Esophagus muscularis mucosa (tissue), 4 donors: Measurements from ENCODE around the gene DTYMK. TPM values are rescaled to one million over a fixed set of nuclear protein-coding genes. Genes with fewer than 3 reads are reported as not detected.

Experiments
- DNase-seq: peaks from one replicate; pipeline ENCODE4 v3.0.0-alpha.2; 2017; ENCODE audit errors: extremely low spot score
- H3K27ac ChIP-seq, 4 donors: fragments of 200-600 bp; sonication (generic); replicated peaks in 1 of 4; 1 replicate in 3 of 4; 2 replicates in 1 of 4; pipeline ENCODE4 v1.5.1; 2016 to 2019; ENCODE audit warnings: mild to moderate bottlenecking in 1 of 4
- H3K27me3 ChIP-seq, 4 donors: fragments of 200-600 bp; sonication (generic); one replicate each; pipeline versions ENCODE4 v1.5.1 to v1.6.0; 2016 to 2019
- H3K36me3 ChIP-seq, 4 donors: fragments of 200-600 bp; sonication (generic); one replicate each; pipeline ENCODE4 v1.5.1; 2016 to 2019
- H3K4me1 ChIP-seq, 4 donors: fragments of 200-600 bp; sonication (generic); one replicate each; pipeline ENCODE4 v1.5.1; 2016 to 2019
- H3K4me3 ChIP-seq, 4 donors: fragments of 200-600 bp; sonication (generic); 1 replicate in 2 of 4; 2 replicates in 2 of 4; pipeline ENCODE4 v1.5.1; 2016 to 2019; ENCODE audit warnings: mild to moderate bottlenecking in 4 of 4, moderate library complexity in 1 of 4
- H3K9me3 ChIP-seq, 4 donors: fragments of 200-600 bp; sonication (generic); 1 replicate in 3 of 4; 2 replicates in 1 of 4; pipeline ENCODE4 v1.5.1; 2016 to 2019
- CTCF ChIP-seq, 3 experiments: fragments of 200-600 bp in 2 of 3; fragments of 450-650 bp in 1 of 3; sonication (generic) in 2 of 3; IDR thresholded peaks; one replicate each; pipeline ENCODE4 v1.5.1; 2017 to 2019; ENCODE audit warnings: antibody characterized with exemption in 3 of 3, mild to moderate bottlenecking in 2 of 3, moderate library complexity in 1 of 3
- EP300 ChIP-seq: sonication (generic); formaldehyde crosslinking; IDR thresholded peaks from one replicate; pipeline ENCODE4 v1.6.1; 2017; ENCODE audit warnings: antibody characterized with exemption
- POLR2A ChIP-seq: fragments of 450-650 bp; IDR thresholded peaks from one replicate; pipeline ENCODE4 v1.6.1; 2017; ENCODE audit warnings: antibody characterized with exemption, moderate library complexity, mild to moderate bottlenecking, low read depth
- POLR2AphosphoS5 ChIP-seq, 2 donors: sonication (generic); formaldehyde crosslinking; IDR thresholded peaks; one replicate each; pipeline ENCODE4 v1.6.1; 2017; ENCODE audit warnings: antibody characterized with exemption in 2 of 2
- WGBS: methylation state at CpG from one replicate; pipeline ENCODE4 v1.1.5; 2018; 5-methylcytosine and 5-hydroxymethylcytosine counted together
- intact Hi-C: fragments of 100-400 bp; cut with DNase I; formaldehyde crosslinking; loops from one replicate; pipeline ENCODE4 v1.15.1; 2023
- total RNA-seq, 4 donors: library from RNA; depleted of rRNA; stranded (reverse); fragments of >200 nt; gene quantifications; one replicate each; pipeline versions ENCODE4 v1.1.0 to v1.2.1, GENCODE V29; 2016

DTYMK gene
- total RNA-seq, 4 donors from 2014 or later = 6.8 to 14.5 (median 10.6) TPM

GRCh38 chr2:241671457-241672240 is 15.0 kb downstream of the DTYMK start:
- TF ChIP-seq EP300 (no peak), POLR2AphosphoS5 (IDR thresholded peaks at IDR 0.05) (no peak), CTCF (IDR thresholded peaks at IDR 0.05) (no peak), POLR2A (no peak)
- intact Hi-C loops = no loop called here
- Histone ChIP-seq H3K36me3 (peaks cover 57 to 89% (median 74%) of the 10 kb centered on the region in 4 donors), H3K9me3 (no peaks in the 10 kb centered on the region), H3K27me3 (no peaks in the 10 kb centered on the region), H3K27ac (no peak overlapping the region), H3K4me3 (no peak overlapping the region), H3K4me1 (no peaks in the 10 kb centered on the region)
- no peak for DNase-seq
- WGBS = 86% methylated on average over 20 of the region's 31 CpGs

- intact Hi-C loops = no loop called here
- TF ChIP-seq CTCF (IDR thresholded peaks at IDR 0.05) = no peak
- TF ChIP-seq EP300 = no peak
- no peak for TF ChIP-seq POLR2AphosphoS5 (IDR thresholded peaks at IDR 0.05)
- TF ChIP-seq POLR2A = no peak
- no peak overlapping the region for H3K4me3 ChIP-seq
- no peaks in the 10 kb centered on the region for H3K27me3 ChIP-seq
- H3K36me3 ChIP-seq = peaks cover 58 to 87% (median 71%) of the 10 kb centered on the region in 4 donors
- no peaks in the 10 kb centered on the region for H3K4me1 ChIP-seq
- H3K9me3 ChIP-seq = no peaks in the 10 kb centered on the region
- DNase-seq = no peak
- 90% methylated on average over 24 of the region's 31 CpGs for WGBS
- no peak overlapping the region for H3K27ac ChIP-seq
Observed at GRCh38 chr2:241670333-241671110, 16.1 kb downstream of the DTYMK start.

GRCh38 chr2:241668839-241669238 is 17.8 kb downstream of the DTYMK start:
- intact Hi-C loops = no loop called here
- peaks cover 58 to 75% (median 71%) of the 10 kb centered on the region in 4 donors for H3K36me3 ChIP-seq
- no peak overlapping the region for H3K4me3 ChIP-seq
- H3K9me3 ChIP-seq = no peaks in the 10 kb centered on the region
- TF ChIP-seq CTCF (IDR thresholded peaks at IDR 0.05) = no peak
- no peak for TF ChIP-seq EP300
- TF ChIP-seq POLR2A = no peak
- no peak for TF ChIP-seq POLR2AphosphoS5 (IDR thresholded peaks at IDR 0.05)
- H3K27me3 ChIP-seq = no peaks in the 10 kb centered on the region
- WGBS = 82% methylated on average over 12 of the region's 12 CpGs
- no peak overlapping the region for H3K27ac ChIP-seq
- no peak for DNase-seq
- no peaks in the 10 kb centered on the region for H3K4me1 ChIP-seq

- H3K36me3 ChIP-seq = peaks cover 58 to 78% (median 70%) of the 10 kb centered on the region in 4 donors
- no peaks in the 10 kb centered on the region for H3K9me3 ChIP-seq
- intact Hi-C loops = no loop called here
- DNase-seq = no peak
- no peak overlapping the region for H3K4me3 ChIP-seq
- TF ChIP-seq CTCF (IDR thresholded peaks at IDR 0.05) (no peak), POLR2AphosphoS5 (IDR thresholded peaks at IDR 0.05) (no peak), EP300 (no peak), POLR2A (no peak)
- 92% methylated on average over 21 of the region's 21 CpGs for WGBS
- no peaks in the 10 kb centered on the region for H3K27me3 ChIP-seq
- H3K4me1 ChIP-seq = no peaks in the 10 kb centered on the region
- H3K27ac ChIP-seq = no peak overlapping the region
Observed at GRCh38 chr2:241668354-241668753, 18.3 kb downstream of the DTYMK start.
